Body of pancreas (tissue), 4 donors: ENCODE results near the gene CADM1.

ENCODE experiments used
- POLR2A ChIP-seq, 3 donors: fragments of 450-650 bp; IDR thresholded peaks; one replicate each; pipeline ENCODE4 v1.6.1; 2016; ENCODE audit warnings: antibody characterized with exemption in 3 of 3, mild to moderate bottlenecking in 2 of 3
- TF ChIP-seq, protein P1 (sequence below), 7 experiments: fragments of 450-650 bp in 4 of 7; fragments of 200-600 bp in 3 of 7; sonication (generic) in 3 of 7; IDR thresholded peaks; one replicate each; pipeline ENCODE4 v1.5.1; 2016 to 2019; ENCODE audit warnings: antibody characterized with exemption in 7 of 7

DNA sequence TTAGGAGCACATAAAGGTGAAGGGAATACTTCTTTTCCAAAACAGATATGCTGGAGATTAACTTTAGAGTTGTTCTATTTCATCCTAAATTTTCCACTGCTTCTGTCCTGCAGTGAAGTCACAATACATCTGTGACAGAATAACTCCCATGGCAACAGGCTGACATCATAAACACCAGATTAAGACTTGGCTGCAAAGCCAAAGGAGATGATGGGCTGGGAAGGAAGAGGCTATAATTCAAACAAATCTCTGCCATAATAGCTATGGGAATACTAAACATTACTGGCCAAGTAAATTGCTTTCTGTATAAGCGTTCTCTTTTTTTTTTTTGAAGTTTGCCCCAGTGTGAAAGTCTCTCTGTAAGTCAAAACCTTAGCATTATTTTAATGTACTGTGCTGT is 107.7 kb downstream of the CADM1 start:
- TF ChIP-seq, protein P1, sequence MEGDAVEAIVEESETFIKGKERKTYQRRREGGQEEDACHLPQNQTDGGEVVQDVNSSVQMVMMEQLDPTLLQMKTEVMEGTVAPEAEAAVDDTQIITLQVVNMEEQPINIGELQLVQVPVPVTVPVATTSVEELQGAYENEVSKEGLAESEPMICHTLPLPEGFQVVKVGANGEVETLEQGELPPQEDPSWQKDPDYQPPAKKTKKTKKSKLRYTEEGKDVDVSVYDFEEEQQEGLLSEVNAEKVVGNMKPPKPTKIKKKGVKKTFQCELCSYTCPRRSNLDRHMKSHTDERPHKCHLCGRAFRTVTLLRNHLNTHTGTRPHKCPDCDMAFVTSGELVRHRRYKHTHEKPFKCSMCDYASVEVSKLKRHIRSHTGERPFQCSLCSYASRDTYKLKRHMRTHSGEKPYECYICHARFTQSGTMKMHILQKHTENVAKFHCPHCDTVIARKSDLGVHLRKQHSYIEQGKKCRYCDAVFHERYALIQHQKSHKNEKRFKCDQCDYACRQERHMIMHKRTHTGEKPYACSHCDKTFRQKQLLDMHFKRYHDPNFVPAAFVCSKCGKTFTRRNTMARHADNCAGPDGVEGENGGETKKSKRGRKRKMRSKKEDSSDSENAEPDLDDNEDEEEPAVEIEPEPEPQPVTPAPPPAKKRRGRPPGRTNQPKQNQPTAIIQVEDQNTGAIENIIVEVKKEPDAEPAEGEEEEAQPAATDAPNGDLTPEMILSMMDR (IDR thresholded peaks at IDR 0.05) = no peak
- no peak for TF ChIP-seq POLR2A (IDR thresholded peaks at IDR 0.05)
